ENCODE measurements around the gene GALNT2. TPM values are rescaled to one million over a fixed set of nuclear protein-coding genes. Genes with fewer than 3 reads are reported as not detected.

The GALNT2 gene
- total and polyA plus RNA-seq, 2 of the 4 experiments (the other 2 are of a cell fraction): 50.4 to 189 TPM

- Histone ChIP-seq H3K9me1 (ENCODE audit: insufficient read depth, low read length) (peaks cover 36% of the 10 kb centered on the region), H3K56ac (ENCODE audit: extremely low read depth, insufficient read depth, low read length) (no peak overlapping the region), H3K4me1 (ENCODE audit: control insufficient read depth, insufficient read depth, low read length) (peaks cover 8% of the 10 kb centered on the region; the same call in 1 of the 2 replicates), H3K9me3 (ENCODE audit: control insufficient read depth, insufficient read depth, low read length) (no peaks in the 10 kb centered on the region), H3K36me3 (ENCODE audit: control insufficient read depth, insufficient read depth, low read length) (no peaks in the 10 kb centered on the region), H3K27ac (ENCODE audit: insufficient read depth, low read length) (no peak overlapping the region), H3K18ac (ENCODE audit: low read depth, low read length) (no peak overlapping the region), H2AK9ac (replicated peaks; ENCODE audit: low read depth, low read length, poor library complexity) (no peak overlapping the region), H4K20me1 (ENCODE audit: insufficient read depth, low read length) (peaks cover 61% of the 10 kb centered on the region), H3K23ac (ENCODE audit: low read depth, low read length) (no peak overlapping the region), H3K4ac (ENCODE audit: low read depth, low read length) (no peak overlapping the region; the same call in 1 of the 2 replicates), H3K14ac (replicated peaks; ENCODE audit: low read depth, low read length) (no peak overlapping the region), H3K79me1 (ENCODE audit: low read depth in 1 of 2, low read length in 2 of 2) (peaks cover 51 to 91% of the 10 kb centered on the region in 2 experiments), H2BK5ac (ENCODE audit: low read depth, low read length, poor library complexity, severe bottlenecking) (no peak overlapping the region), H3K4me3 (ENCODE audit: insufficient read depth, low read depth, low read length) (no peak overlapping the region), H2BK20ac (ENCODE audit: low read depth, low read length) (no peak overlapping the region), H2AFZ (replicated peaks; ENCODE audit: low read length, poor library complexity) (no peak overlapping the region), H2BK15ac (ENCODE audit: low read depth, low read length) (no peak overlapping the region), H3K27me3 (ENCODE audit: control insufficient read depth, insufficient read depth, low read length) (no peaks in the 10 kb centered on the region), H4K8ac (ENCODE audit: low read depth in 2 of 2, low read length in 2 of 2) (no peak overlapping the region), H2AK5ac (ENCODE audit: low read depth, low read length) (no peak overlapping the region), H2BK120ac (ENCODE audit: low read depth, low read length) (no peak overlapping the region), H4K91ac (ENCODE audit: insufficient read depth, low read depth, low read length) (no peak overlapping the region), H3K9ac (ENCODE audit: low read depth, low read length) (no peak overlapping the region), H4K5ac (ENCODE audit: low read depth, low read length) (no peak overlapping the region), H3K4me2 (ENCODE audit: low read depth, low read length) (no peak overlapping the region)
- intact Hi-C loops (cut with micrococcal nuclease) (no loop called here), dilution Hi-C loops (cut with HindIII; ENCODE audit: low sequenced_read_pairs, unreplicated experiment) (no loop called here), in situ Hi-C loops (cut with MboI; ENCODE audit: low sequenced_read_pairs) (no loop called here)
- ChIA-PET POLR2A (ENCODE audit: unreplicated experiment) (interaction anchor here (0.6 kb wide), 1 partner anchor 199 kb away, joined by 6 read pairs; no protein-coding TSS in a partner anchor), CTCF (no interaction called here)
- DNase-seq: no peak
- BruUV-seq (replicated peaks): no TSS peak
- 93% methylated on average over 3 of the region's 15 CpGs; no CpG with 5 or more reads in 1 of the 2 experiments for WGBS, 2 experiments (ENCODE audit: extremely low coverage in 2 of 2, insufficient read length in 1 of 2)
- TF ChIP-seq, protein P1, sequence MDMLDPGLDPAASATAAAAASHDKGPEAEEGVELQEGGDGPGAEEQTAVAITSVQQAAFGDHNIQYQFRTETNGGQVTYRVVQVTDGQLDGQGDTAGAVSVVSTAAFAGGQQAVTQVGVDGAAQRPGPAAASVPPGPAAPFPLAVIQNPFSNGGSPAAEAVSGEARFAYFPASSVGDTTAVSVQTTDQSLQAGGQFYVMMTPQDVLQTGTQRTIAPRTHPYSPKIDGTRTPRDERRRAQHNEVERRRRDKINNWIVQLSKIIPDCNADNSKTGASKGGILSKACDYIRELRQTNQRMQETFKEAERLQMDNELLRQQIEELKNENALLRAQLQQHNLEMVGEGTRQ (IDR thresholded peaks at IDR 0.05; ENCODE audit: low read depth, low read length): no peak
- TF ChIP-seq, protein P2, sequence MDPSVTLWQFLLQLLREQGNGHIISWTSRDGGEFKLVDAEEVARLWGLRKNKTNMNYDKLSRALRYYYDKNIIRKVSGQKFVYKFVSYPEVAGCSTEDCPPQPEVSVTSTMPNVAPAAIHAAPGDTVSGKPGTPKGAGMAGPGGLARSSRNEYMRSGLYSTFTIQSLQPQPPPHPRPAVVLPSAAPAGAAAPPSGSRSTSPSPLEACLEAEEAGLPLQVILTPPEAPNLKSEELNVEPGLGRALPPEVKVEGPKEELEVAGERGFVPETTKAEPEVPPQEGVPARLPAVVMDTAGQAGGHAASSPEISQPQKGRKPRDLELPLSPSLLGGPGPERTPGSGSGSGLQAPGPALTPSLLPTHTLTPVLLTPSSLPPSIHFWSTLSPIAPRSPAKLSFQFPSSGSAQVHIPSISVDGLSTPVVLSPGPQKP (IDR thresholded peaks at IDR 0.05; ENCODE audit: borderline replicate concordance, low read depth, low read length): no peak
- TF ChIP-seq FOS (IDR thresholded peaks at IDR 0.05; ENCODE audit: low read depth, low read length): no peak
- no peak for ATAC-seq (ENCODE audit: low read depth)
These were observed 81.2 kb downstream of the GALNT2 start for GRCh38 chr1:230148126-230148652.

Data from IMR-90 (cell line).